Measurements from ENCODE around the gene CCDC50. TPM values are rescaled to one million over a fixed set of nuclear protein-coding genes. Genes with fewer than 3 reads are reported as not detected.

Gene CCDC50
- total and polyA plus RNA-seq, 10 of the 15 experiments (the other 5 are each of a cell fraction or from before 2014, with no cell fraction given): 46.7 to 150 (median 125) TPM

DNA sequence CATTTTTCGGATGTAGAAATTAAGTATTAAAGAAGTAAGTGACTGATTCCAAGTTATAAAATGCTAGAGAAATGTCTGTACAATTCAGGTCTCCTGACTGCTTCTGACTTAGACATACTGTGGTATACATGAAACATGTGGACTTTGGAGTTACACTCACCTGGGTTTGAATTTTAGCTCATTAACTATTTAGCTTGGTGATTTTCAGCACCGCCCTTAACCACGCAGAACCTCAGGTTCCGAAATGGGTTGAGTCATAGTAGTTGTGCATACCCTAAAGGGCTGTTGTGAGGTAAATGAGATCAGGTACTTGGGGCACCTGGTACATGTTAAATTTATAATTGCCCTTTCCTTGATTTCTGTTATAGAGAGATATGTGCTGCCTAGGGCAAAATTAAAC, 34.0 kb downstream of the CCDC50 start:
- FAIRE-seq: no peak
- H3K36me3 ChIP-seq (ENCODE audit: control insufficient read depth in 2 of 2, insufficient read depth in 2 of 2, low read length in 1 of 2): peaks cover 11 to 15% of the 10 kb centered on the region in 2 experiments

More for the DNA sequence above, 34.0 kb downstream of the CCDC50 start:
- DNase-seq (ENCODE audit: low read depth, low spot score): no peak
- no peak overlapping the region for H2AFZ ChIP-seq (ENCODE audit: control insufficient read depth, low read depth, low read length)
- no peaks in the 10 kb centered on the region for H3K27me3 ChIP-seq (replicated peaks in 1 of 2; ENCODE audit: control insufficient read depth in 2 of 2, insufficient read depth in 2 of 2, low read length in 1 of 2)
- in situ Hi-C loops (cut with MboI) (no loop called here), intact Hi-C loops (cut with micrococcal nuclease; ENCODE audit: unreplicated experiment) (no loop called here)
- ATAC-seq: no peak
- H3K4me2 ChIP-seq (ENCODE audit: control insufficient read depth, insufficient read depth): no peak overlapping the region
- H3K79me2 ChIP-seq (ENCODE audit: control insufficient read depth, insufficient read depth, low read length): no peaks in the 10 kb centered on the region
- no peak overlapping the region for H3K9ac ChIP-seq (ENCODE audit: control insufficient read depth, insufficient read depth, low read length)
- RAD21 ChIA-PET (ENCODE audit: unreplicated experiment): interaction anchor here (1.3 to 9.9 kb wide), 3 partner anchors 24 to 120 kb away, joined by 5 to 108 read pairs (median 72); no protein-coding TSS in a partner anchor
- H3K4me1 ChIP-seq (ENCODE audit: control insufficient read depth, insufficient read depth, low read length): peaks cover 8% of the 10 kb centered on the region
- no peak overlapping the region for H3K27ac ChIP-seq (ENCODE audit: control insufficient read depth, insufficient read depth)
- CTCF ChIA-PET: interaction anchor here (1.0 to 1.1 kb wide), 2 partner anchors 21 to 118 kb away, joined by 4 read pairs; no protein-coding TSS in a partner anchor
- SMC1A ChIA-PET (ENCODE audit: uncharacterized antibody, unreplicated experiment): interaction anchor here (0.7 to 11.9 kb wide), 9 partner anchors 8 to 127 kb away, joined by 3 to 208 read pairs (median 4); no protein-coding TSS in a partner anchor
- H3K9me3 ChIP-seq (replicated peaks; ENCODE audit: control insufficient read depth, insufficient read depth, low read length): no peaks in the 10 kb centered on the region
- POLR2A ChIA-PET: interaction anchor here (0.5 to 1.3 kb wide), 2 partner anchors 10 to 209 kb away, joined by 3 to 5 read pairs; no protein-coding TSS in a partner anchor
- H4K20me1 ChIP-seq (ENCODE audit: control insufficient read depth, insufficient read depth): no peaks in the 10 kb centered on the region
- 87% methylated on average over 4 of the region's 4 CpGs for WGBS (ENCODE audit: insufficient coverage, insufficient replicate concordance, low lambda C conversion rate, missing lambda C conversion rate)
- no peak overlapping the region for H3K4me3 ChIP-seq
- no TSS peak for BruUV-seq (replicated peaks)
- TF ChIP-seq NFYB (IDR thresholded peaks at IDR 0.05; ENCODE audit: insufficient read depth, low read depth, low read length): no peak
- TF ChIP-seq HDAC6 (IDR thresholded peaks at IDR 0.05; ENCODE audit: unreplicated experiment): no peak
- no peak for TF ChIP-seq RFX5 (IDR thresholded peaks at IDR 0.05; ENCODE audit: low read depth, low read length)
- TF ChIP-seq, protein P1, sequence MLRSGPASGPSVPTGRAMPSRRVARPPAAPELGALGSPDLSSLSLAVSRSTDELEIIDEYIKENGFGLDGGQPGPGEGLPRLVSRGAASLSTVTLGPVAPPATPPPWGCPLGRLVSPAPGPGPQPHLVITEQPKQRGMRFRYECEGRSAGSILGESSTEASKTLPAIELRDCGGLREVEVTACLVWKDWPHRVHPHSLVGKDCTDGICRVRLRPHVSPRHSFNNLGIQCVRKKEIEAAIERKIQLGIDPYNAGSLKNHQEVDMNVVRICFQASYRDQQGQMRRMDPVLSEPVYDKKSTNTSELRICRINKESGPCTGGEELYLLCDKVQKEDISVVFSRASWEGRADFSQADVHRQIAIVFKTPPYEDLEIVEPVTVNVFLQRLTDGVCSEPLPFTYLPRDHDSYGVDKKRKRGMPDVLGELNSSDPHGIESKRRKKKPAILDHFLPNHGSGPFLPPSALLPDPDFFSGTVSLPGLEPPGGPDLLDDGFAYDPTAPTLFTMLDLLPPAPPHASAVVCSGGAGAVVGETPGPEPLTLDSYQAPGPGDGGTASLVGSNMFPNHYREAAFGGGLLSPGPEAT (IDR thresholded peaks at IDR 0.05; ENCODE audit: low read depth): no peak
- TF ChIP-seq POLR2AphosphoS5 (IDR thresholded peaks at IDR 0.05; ENCODE audit: low read length): no peak
- TF ChIP-seq SREBF2 (IDR thresholded peaks at IDR 0.05; ENCODE audit: low read length): no peak

Data from GM12878 (cell line).